Measurements from ENCODE around the gene PTGIR.

The PTGIR gene

DNA sequence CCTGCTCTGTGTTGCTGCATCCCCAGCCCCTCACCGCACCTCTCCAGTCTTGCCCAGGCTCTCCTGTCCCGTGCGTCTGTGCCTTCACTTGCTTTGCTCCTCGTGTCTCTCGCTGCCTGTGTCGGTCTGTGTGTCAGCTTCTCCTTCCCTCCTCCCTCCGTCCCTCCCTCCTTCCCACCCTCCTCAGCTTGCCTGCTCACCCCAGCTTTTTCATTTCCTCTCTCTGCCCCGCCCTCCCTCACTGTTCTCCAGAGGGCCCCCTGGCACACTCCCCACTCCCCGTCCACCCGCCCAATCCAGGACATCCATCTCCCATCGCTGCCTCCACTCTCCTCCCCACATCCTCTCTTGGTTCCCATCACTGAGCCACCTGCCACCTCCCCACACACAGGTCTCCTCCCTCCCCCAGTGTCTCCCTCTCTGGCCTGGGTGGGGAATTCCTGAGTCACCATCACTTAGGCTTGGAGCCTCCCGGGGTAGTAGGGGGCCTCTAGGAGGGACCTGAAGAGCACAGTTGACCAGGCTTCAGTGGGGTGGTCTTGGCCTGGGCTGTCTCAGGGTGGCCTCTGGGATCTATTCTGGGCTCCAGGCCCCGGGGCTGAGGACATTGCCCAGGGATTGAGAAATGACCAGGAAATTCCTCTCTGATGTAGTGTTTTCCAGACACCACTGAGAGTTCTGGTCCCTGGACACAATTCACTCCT, at the start of gene PTGIR:
Gene PTGIR, minus strand, starts transcription at position 132 of the 704 bp plus-strand sequence. CDS start 864 bp downstream, outside the sequence.
- H3K27me3 ChIP-seq (replicated peaks) = no peaks in the 10 kb centered on the region
- no peaks in the 10 kb centered on the region for H3K36me3 ChIP-seq (replicated peaks)
- H3K4me3 ChIP-seq (ENCODE audit: low read depth, low read length) = no peak within 1 kb of the TSS
- peak; percentile 21 for TF ChIP-seq CTCF (IDR thresholded peaks at IDR 0.05; ENCODE audit: low read depth, low read length, missing control alignments)
- in situ Hi-C loops (cut with HindIII; ENCODE audit: low pct_ligation_motif_present, low sequenced_read_pairs) = no loop called here
- peak; percentile 29 for DNase-seq
- H3K27ac ChIP-seq = no peak within 1 kb of the TSS

DNA sequence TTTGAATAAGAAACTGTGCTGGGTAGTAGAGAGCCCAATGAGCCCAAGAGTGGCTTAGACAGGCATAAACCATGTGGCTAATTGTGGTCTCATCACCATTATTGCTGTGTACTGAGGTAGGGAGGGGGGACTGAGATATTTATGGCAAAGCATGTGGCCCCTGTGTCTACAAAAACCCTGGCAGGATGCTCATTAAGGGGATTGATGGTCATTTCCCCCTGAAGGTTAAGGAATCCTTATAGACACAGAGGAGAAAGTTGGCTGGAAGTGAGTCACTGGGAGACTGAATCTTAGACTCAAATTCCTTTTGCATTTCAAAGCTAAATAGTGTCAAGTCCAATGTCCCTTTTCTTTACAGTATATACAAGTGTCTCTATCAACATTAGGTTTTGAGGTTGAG, 45.9 kb upstream of the PTGIR start:
- in situ Hi-C loops (cut with HindIII; ENCODE audit: low pct_ligation_motif_present, low sequenced_read_pairs) = no loop called here
- Histone ChIP-seq H3K4me3 (ENCODE audit: low read depth, low read length) (no peak overlapping the region), H3K27me3 (replicated peaks) (no peaks in the 10 kb centered on the region), H3K27ac (no peak overlapping the region), H3K36me3 (replicated peaks) (peaks cover 25% of the 10 kb centered on the region)
- DNase-seq = no peak
- TF ChIP-seq CTCF (IDR thresholded peaks at IDR 0.05; ENCODE audit: low read depth, low read length, missing control alignments) = no peak

GRCh38 chr19:46668662-46669061, 43.8 kb upstream of the PTGIR start:
- in situ Hi-C loops (cut with HindIII; ENCODE audit: low pct_ligation_motif_present, low sequenced_read_pairs) = no loop called here
- H3K36me3 ChIP-seq (replicated peaks) = peaks cover 11% of the 10 kb centered on the region

DNA sequence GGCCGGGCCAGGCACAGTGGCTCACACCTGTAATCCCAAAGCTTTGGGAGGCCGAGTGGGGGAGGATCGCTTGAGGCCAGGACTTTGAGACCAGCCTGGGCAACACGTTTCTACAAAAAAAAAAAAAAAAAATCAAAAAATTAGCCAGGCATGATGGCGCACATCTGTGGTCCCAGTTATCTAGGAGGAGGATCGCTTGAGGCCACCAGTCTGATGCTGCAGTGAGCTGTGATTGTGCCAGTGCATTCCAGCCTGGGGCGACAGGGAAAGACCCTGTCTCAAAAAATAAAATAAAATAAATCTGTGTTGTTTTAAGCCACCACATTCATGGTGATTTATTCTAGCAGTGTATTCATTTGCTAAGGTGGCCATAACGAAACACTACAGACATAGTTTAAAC, 40.2 kb upstream of the PTGIR start:
- Histone ChIP-seq H3K27ac (no peak overlapping the region), H3K27me3 (replicated peaks) (no peaks in the 10 kb centered on the region), H3K36me3 (replicated peaks) (no peaks in the 10 kb centered on the region), H3K4me3 (ENCODE audit: low read depth, low read length) (no peak overlapping the region)
- TF ChIP-seq CTCF (IDR thresholded peaks at IDR 0.05; ENCODE audit: low read depth, low read length, missing control alignments) = no peak
- in situ Hi-C loops (cut with HindIII; ENCODE audit: low pct_ligation_motif_present, low sequenced_read_pairs) = no loop called here
- no peak for DNase-seq

More at GRCh38 chr19:46668662-46669061, 43.8 kb upstream of the PTGIR start:
- H3K27ac ChIP-seq = no peak overlapping the region
- no peak for TF ChIP-seq CTCF (IDR thresholded peaks at IDR 0.05; ENCODE audit: low read depth, low read length, missing control alignments)
- no peak overlapping the region for H3K4me3 ChIP-seq (ENCODE audit: low read depth, low read length)
- no peaks in the 10 kb centered on the region for H3K27me3 ChIP-seq (replicated peaks)
- DNase-seq = no peak

GRCh38 chr19:46661735-46662592, 37.1 kb upstream of the PTGIR start:
- in situ Hi-C loops (cut with HindIII; ENCODE audit: low pct_ligation_motif_present, low sequenced_read_pairs) = no loop called here
- DNase-seq = peak; percentile 88
- Histone ChIP-seq H3K4me3 (ENCODE audit: low read depth, low read length) (peak overlapping the region; percentile 49), H3K27ac (peak overlapping the region; percentile 10), H3K27me3 (replicated peaks) (no peaks in the 10 kb centered on the region), H3K36me3 (replicated peaks) (no peaks in the 10 kb centered on the region)
- peak; percentile 97 for TF ChIP-seq CTCF (IDR thresholded peaks at IDR 0.05; ENCODE audit: low read depth, low read length, missing control alignments)
